Fibroblast of mammary gland (primary cell): Measurements from ENCODE around the gene TLX1.

Source experiments
- DNase-seq: peaks from one replicate; pipeline ENCODE4 v3.0.0-alpha.2; 2010; ENCODE audit warnings: low read depth
- H3K4me3 ChIP-seq: 2 replicates; pipeline ENCODE4 v1.5.1; 2011; ENCODE audit warnings: low read depth, mild to moderate bottlenecking, low read length, moderate library complexity; ENCODE audit not compliant: control insufficient read depth
- TF ChIP-seq, protein P1 (sequence below): conservative IDR thresholded peaks from 2 replicates; pipeline ENCODE4 v1.5.1; 2011; ENCODE audit warnings: low read depth, low read length, inconsistent platforms; ENCODE audit not compliant: control insufficient read depth, insufficient read depth

The TLX1 gene

DNA sequence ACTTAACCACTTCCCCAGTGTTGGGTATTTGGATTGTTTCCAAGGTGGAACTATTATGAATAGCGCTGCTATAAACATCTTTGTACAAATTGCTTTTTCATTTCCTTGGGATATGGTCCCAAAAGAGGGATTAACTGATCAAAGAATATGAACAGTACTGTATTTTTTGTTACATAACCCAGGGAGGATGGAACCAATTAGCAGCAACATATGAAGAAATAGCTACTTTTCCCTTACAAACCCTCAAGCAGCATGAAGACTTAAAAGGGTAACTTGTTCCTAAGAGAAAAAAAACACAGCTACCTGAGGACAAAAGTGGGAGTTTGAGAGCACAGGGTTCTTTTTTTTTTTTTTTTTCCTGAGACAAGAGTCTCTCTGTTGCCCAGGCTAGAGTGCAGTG is 13.1 kb upstream of the TLX1 start:
- no peak for DNase-seq
- TF ChIP-seq, protein P1, sequence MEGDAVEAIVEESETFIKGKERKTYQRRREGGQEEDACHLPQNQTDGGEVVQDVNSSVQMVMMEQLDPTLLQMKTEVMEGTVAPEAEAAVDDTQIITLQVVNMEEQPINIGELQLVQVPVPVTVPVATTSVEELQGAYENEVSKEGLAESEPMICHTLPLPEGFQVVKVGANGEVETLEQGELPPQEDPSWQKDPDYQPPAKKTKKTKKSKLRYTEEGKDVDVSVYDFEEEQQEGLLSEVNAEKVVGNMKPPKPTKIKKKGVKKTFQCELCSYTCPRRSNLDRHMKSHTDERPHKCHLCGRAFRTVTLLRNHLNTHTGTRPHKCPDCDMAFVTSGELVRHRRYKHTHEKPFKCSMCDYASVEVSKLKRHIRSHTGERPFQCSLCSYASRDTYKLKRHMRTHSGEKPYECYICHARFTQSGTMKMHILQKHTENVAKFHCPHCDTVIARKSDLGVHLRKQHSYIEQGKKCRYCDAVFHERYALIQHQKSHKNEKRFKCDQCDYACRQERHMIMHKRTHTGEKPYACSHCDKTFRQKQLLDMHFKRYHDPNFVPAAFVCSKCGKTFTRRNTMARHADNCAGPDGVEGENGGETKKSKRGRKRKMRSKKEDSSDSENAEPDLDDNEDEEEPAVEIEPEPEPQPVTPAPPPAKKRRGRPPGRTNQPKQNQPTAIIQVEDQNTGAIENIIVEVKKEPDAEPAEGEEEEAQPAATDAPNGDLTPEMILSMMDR = no peak
- H3K4me3 ChIP-seq = no peak overlapping the region

DNA sequence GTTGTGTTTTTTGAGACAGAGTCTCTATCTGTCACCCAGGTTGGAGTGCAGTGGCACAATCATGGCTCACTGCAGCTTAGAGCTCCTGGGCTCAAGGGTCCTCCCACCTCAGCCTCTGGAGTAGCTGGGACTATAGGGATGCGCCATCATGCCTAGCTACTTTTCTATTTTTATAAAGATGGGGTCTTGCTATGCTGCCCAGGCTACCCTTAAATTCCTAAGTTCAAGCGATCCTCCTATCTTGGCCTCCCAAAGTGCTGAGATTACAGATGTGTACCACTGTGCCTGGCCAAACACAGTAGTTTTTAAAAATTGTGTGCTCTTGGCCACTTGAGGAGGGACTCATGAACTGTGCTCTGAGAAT is 10.6 kb upstream of the TLX1 start:
- H3K4me3 ChIP-seq = no peak overlapping the region
- no peak for DNase-seq
- TF ChIP-seq, protein P1 = no peak

DNA sequence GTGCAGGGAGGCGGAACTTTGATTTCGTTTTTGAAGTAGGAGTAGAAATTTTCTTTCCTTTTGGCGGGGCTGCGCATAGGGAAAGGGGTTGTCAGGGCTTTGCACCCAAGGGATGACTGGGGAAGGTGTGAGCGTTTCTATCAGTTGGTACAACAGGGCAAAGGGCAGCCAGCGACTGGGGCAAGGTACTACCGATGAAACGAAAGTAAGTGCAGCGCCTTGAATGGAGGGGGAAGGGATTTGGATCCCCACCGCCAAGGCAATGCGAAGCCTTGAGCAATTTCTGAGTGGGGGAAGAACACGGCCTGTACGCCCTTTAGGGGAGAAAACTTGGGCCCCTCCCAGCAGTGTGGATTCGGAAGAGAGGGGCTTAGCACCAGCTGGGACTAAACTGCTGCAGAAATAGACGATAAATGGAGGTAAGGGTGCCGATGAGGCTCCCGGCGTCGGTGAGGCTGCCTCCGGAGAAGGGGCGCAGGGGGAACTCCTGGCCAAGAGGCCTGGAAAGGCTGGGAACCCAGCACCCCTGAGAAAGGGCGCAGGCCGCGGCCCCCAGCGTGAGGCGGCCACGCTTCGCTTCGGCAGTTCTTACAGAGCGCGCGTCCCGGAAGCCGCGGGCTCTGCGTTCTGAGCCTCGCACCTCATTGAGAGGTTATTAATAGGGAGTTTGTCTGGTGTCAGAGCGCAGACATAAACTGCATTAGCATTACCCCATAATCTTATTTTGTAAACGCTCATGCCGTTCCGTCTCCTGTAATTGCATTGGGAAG is 10.0 kb upstream of the TLX1 start:
- TF ChIP-seq, protein P1 = no peak
- peak overlapping the region; percentile 36 for H3K4me3 ChIP-seq
- no peak for DNase-seq

DNA sequence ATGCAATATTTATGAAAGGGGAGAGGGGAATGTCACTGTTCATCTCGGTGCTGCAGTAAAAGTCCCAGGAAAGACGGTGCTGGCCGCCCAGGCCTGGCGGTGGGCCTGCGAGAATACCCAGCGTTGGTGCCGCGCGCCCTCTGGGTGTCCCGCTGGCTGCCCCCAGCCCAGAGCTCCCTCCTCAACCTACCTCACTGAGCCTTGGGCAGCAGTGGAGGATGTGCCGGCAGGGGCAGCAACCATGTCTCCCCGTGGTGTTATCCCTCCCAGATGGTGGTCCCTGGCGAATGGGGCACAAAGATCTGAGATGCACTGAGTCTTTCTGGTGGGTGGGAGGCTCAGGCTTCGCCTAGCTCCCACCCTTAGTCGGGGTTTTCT is 9.5 kb upstream of the TLX1 start:
- no peak overlapping the region for H3K4me3 ChIP-seq
- no peak for DNase-seq
- TF ChIP-seq, protein P1 = no peak

DNA sequence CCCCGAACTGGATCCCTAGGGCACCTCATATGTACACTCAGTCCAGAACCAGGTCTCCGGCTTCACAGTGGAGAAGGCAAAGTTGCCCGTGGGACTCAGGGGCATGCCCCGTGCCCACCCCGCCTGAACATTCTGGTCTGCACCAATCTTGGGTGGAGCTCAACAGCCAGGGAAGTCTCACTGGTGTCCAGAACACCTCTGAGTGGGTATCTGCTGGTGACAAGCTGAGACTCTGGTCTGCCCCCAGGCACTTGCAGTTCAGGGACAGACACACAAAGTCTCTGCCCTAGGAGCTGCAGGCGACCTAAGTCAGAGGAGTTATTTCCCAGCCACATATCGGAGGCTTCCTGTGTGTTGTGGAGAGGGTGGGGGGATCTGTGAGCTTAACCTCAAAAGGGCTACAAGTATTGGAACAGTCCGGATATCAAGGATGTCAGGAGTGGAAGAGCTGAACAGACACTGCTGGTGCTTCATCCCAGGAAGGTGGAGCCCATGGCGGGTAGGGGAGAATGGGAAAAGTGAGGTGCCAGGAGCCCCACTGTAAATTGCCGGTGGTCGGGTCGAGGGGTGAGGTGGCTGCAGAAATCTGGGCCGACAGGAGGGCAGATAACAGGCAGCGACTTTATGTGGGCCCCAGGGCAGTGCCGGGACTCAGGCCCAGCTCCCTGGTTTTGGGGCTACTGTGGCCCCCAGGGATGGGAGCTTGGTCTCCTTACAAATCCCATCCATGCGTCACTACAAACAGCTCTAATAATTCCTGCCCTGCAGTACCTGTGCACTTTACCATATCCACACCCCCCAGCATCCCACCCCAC is 8.6 kb upstream of the TLX1 start:
- no peak for DNase-seq
- no peak overlapping the region for H3K4me3 ChIP-seq
- TF ChIP-seq, protein P1 = no peak

DNA sequence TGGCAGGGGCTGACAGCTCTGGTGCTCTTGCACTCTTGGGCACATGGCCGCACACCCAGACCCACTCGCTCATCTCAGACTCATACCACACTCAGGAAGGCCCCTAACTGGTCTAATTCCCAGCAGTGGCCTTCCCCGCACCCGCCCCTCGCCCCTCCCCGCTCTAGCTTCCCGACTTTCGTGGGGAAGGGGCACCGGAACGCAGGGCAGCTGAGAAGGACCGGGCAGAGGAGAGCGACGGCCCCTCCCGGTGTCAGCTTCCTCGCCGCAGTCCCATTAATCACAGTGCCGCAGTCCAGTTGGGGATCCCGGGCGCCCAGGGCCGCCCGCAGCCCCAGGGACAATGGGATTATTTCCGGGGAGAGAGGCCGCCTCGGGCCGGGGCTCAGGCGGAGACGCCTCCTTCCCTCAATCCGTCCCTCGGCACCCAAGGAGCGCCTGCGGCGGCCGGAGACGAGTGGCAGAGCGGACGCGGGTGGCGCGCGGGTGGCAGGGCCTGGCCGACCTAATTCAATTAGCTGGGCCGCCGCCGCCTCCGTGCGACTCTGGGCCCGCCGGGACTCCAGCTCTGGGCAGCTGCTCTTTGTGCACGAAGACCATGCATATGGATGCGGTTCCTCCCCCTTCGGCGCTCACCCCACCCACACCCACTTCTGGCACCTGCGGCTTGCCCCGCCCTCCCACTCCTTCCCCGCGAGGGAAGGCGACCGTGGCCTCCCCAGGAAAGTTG is 7.8 kb upstream of the TLX1 start:
- no peak for DNase-seq
- H3K4me3 ChIP-seq = no peak overlapping the region
- TF ChIP-seq, protein P1 = no peak
